NT2/D1 (cell line): ENCODE data around the gene ETFDH.

ENCODE experiments used
- SUZ12 ChIP-seq: IDR thresholded peaks from 2 replicates; pipeline ENCODE4 v1.6.1; 2011; ENCODE audit not compliant: insufficient read length, insufficient read depth; ENCODE audit errors: extremely low read depth
- YY1 ChIP-seq: IDR thresholded peaks from 2 replicates; pipeline ENCODE4 v1.6.1; 2011; ENCODE audit not compliant: insufficient read length, insufficient read depth
- ZNF274 ChIP-seq: IDR thresholded peaks from 2 replicates; pipeline ENCODE4 v1.6.1; 2011; ENCODE audit warnings: mild to moderate bottlenecking, low read depth, low read length

- TF ChIP-seq YY1: no peak
- no peak for TF ChIP-seq ZNF274
- no peak for TF ChIP-seq SUZ12
Measured at GRCh38 chr4:158688813-158689212, 16.7 kb downstream of the ETFDH start.
